SK-N-DZ (cell line): Measurements from ENCODE around the gene OR2T1. TPM values are rescaled to one million over a fixed set of nuclear protein-coding genes. Genes with fewer than 3 reads are reported as not detected.
"Not testable (repeated sequence)": the region's sequence is repeated elsewhere in the genome, so short reads cannot be mapped to it uniquely, and the experiment has no call there.

Experiments
- DNase-seq: peaks from one replicate; pipeline ENCODE4 v3.0.0-alpha.2; 2015; ENCODE audit warnings: low spot score
- polyA plus RNA-seq, 2 experiments: library from polyadenylated mRNA; depleted of rRNA; stranded (reverse); fragments of >200 nt; gene quantifications; 2 replicates each; pipeline ENCODE4 v1.2.3, GENCODE V29; 2014

The OR2T1 gene
- polyA plus RNA-seq (2014; cell fraction: cytosol; rRNA removed) = not detected in 2 replicates
- not detected in 2 replicates for polyA plus RNA-seq (2014; cell fraction: nucleus; rRNA removed)

- DNase-seq = no peak
Measured at GRCh38 chr1:248402748-248403147, at the start of gene OR2T1. Gene OR2T1 (plus strand): TSS chr1:248403048. CDS start chr1:248406148, 3,100 bp downstream.

- no peak for DNase-seq
Measured at GRCh38 chr1:248359415-248359814, 43.4 kb upstream of the OR2T1 start.

- DNase-seq = no peak
Measured at GRCh38 chr1:248361121-248361715, 41.6 kb upstream of the OR2T1 start, which contains the start of gene OR2T4. Gene OR2T4 (plus strand): TSS chr1:248361665. CDS start chr1:248361665, 0 bp downstream.

GRCh38 chr1:248366609-248367008, 36.2 kb upstream of the OR2T1 start:
- DNase-seq = no peak

- DNase-seq = no peak
Measured at GRCh38 chr1:248372394-248372793, 30.5 kb upstream of the OR2T1 start.

- no peak for DNase-seq
Measured at GRCh38 chr1:248373761-248374160, 29.1 kb upstream of the OR2T1 start.

- no peak for DNase-seq
Measured at GRCh38 chr1:248375446-248375845, 27.4 kb upstream of the OR2T1 start, which contains the start of gene OR2T6. Gene OR2T6 (plus strand): TSS chr1:248375746. CDS start chr1:248387609, 11,863 bp downstream.

GRCh38 chr1:248376916-248377315, 25.9 kb upstream of the OR2T1 start:
- no peak for DNase-seq

- DNase-seq = no peak
Measured at GRCh38 chr1:248380854-248381253, 22.0 kb upstream of the OR2T1 start.

- DNase-seq = no peak
Measured at GRCh38 chr1:248388426-248388825, 14.4 kb upstream of the OR2T1 start.

- DNase-seq = no peak
Measured at GRCh38 chr1:248393050-248393449, 9.8 kb upstream of the OR2T1 start.

GRCh38 chr1:248404024-248404423, 1.2 kb downstream of the OR2T1 start:
- DNase-seq = peak; percentile 10

- DNase-seq = no peak
Measured at GRCh38 chr1:248406721-248407692, 4.2 kb downstream of the OR2T1 start.

- DNase-seq = no peak
Measured at GRCh38 chr1:248416226-248416625, 13.4 kb downstream of the OR2T1 start.

- DNase-seq = no peak
Measured at GRCh38 chr1:248417854-248418253, 15.0 kb downstream of the OR2T1 start.

GRCh38 chr1:248421384-248421783, 18.5 kb downstream of the OR2T1 start:
- peak; percentile 6 for DNase-seq

GRCh38 chr1:248427526-248428191, 24.8 kb downstream of the OR2T1 start:
- DNase-seq = not testable (repeated sequence)

GRCh38 chr1:248428192-248428533, 25.3 kb downstream of the OR2T1 start:
- not testable (repeated sequence) for DNase-seq

GRCh38 chr1:248431683-248432082, 28.8 kb downstream of the OR2T1 start:
- DNase-seq = not testable (repeated sequence)

GRCh38 chr1:248432201-248432600, 29.4 kb downstream of the OR2T1 start:
- not testable (repeated sequence) for DNase-seq

GRCh38 chr1:248433811-248434415, 31.1 kb downstream of the OR2T1 start:
- DNase-seq = not testable (repeated sequence)
